Kidney (tissue), 14 donors: ENCODE results near the gene SF3A1. TPM values are rescaled to one million over a fixed set of nuclear protein-coding genes. Genes with fewer than 3 reads are reported as not detected.

Experiments
- DNase-seq, 5 donors: peaks; one replicate each; pipeline ENCODE4 v3.0.0-alpha.2; 2013 to 2020
- FAIRE-seq: peaks from 2 replicates; lab custom pipeline; 2012; peaks lifted over from hg19 to GRCh38; lab: Jason Lieb, UNC
- H3K27ac ChIP-seq, 2 donors: one replicate each; pipeline ENCODE4 v1.7.0; 2013; ENCODE audit warnings: low read depth in 2 of 2, low read length in 2 of 2, inconsistent platforms in 1 of 2
- H3K27me3 ChIP-seq: one replicate; pipeline ENCODE4 v1.7.1; 2013; ENCODE audit warnings: low read length, inconsistent platforms; ENCODE audit not compliant: control insufficient read depth, insufficient read depth
- H3K36me3 ChIP-seq, 3 donors: one replicate each; pipeline versions ENCODE4 v1.7.0 to v1.7.1; 2013; ENCODE audit warnings: low read length in 3 of 3, control low read depth in 1 of 3, inconsistent platforms in 1 of 3; ENCODE audit not compliant: insufficient read depth in 3 of 3, control insufficient read depth in 2 of 3
- H3K4me1 ChIP-seq, 3 donors: one replicate each; pipeline versions ENCODE4 v1.7.0 to v1.7.1; 2013; ENCODE audit warnings: low read length in 3 of 3, inconsistent platforms in 1 of 3, low read depth in 1 of 3; ENCODE audit not compliant: control insufficient read depth in 2 of 3, insufficient read depth in 2 of 3
- H3K4me3 ChIP-seq, 3 donors: one replicate each; pipeline versions ENCODE4 v1.7.0 to v1.8.1; 2013; ENCODE audit warnings: low read length in 3 of 3, control low read depth in 1 of 3, inconsistent platforms in 1 of 3
- H3K9ac ChIP-seq, 3 donors: one replicate each; pipeline versions ENCODE4 v1.7.0 to v1.7.1; 2013; ENCODE audit warnings: low read length in 3 of 3, control low read depth in 1 of 3, inconsistent platforms in 1 of 3
- H3K9me3 ChIP-seq, 3 donors: one replicate each; pipeline versions ENCODE4 v1.7.0 to v1.7.1; 2013; ENCODE audit warnings: low read length in 3 of 3, control low read depth in 1 of 3, inconsistent platforms in 1 of 3; ENCODE audit not compliant: control insufficient read depth in 2 of 3, insufficient read depth in 1 of 3
- intact Hi-C: fragments of 100-400 bp; cut with DNase I; formaldehyde crosslinking; loops from one replicate; pipeline ENCODE4 v1.11.1; 2022
- polyA plus RNA-seq: library from polyadenylated mRNA; stranded (reverse); fragments of 350-450 nt; fragmentation: Illumina TruSeq; extraction: RNeasy Lipid Tissue Mini Kit (QIAGEN cat#74804); gene quantifications from one replicate; pipeline ENCODE4 v1.2.3, GENCODE V29; 2014; ENCODE audit warnings: low read depth, low replicate concordance; ENCODE audit not compliant: insufficient read depth
- total RNA-seq: library from RNA; stranded (reverse); fragmentation: NEBNext Ultra II Directional; extraction: Animal tissue kit (Norgen Biotek cat#: 25700); gene quantifications from one replicate; pipeline ENCODE4 v1.2.1, GENCODE V29; 2021
- TF ChIP-seq, protein P1 (sequence below): IDR thresholded peaks from 3 replicates; pipeline ENCODE4 v1.5.1; 2012; ENCODE audit warnings: mild to moderate bottlenecking, moderate library complexity, borderline replicate concordance; ENCODE audit not compliant: insufficient read depth; ENCODE audit errors: extremely low read depth
- donor health status: control.
- donor health status: control.
- donor health status: control.
- donor health status: control.
- donor health status: control.
- donor health status: DM: yes; HTN: yes; CAD: no.
- donor health status: Normal renal cell carcinoma (clear cell type).

Gene SF3A1
- total and polyA plus RNA-seq, 2 donors from 2014 or later: 23.7 to 179 TPM

DNA sequence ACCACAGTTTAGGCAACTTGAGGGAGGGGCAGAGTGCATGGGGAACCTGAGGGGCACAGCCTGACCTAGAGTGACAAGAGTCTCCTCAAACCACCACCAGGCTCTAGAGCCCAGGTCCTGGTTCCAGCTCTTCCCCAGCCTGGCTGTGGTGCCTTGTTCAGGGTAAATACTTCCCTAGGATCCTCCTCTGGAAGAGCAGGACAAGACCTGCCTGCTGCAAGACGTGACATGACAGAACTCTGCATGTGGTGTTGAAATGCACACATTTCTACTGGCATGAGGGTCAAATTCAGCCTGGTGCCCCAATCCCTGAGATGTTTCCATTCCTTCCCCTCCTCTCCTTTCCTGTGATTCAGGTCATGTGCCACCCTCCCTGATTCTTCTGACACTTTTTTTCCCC lies 43.5 kb upstream of the SF3A1 start:
- H3K27ac ChIP-seq: no peak overlapping the region
- FAIRE-seq: no peak

DNA sequence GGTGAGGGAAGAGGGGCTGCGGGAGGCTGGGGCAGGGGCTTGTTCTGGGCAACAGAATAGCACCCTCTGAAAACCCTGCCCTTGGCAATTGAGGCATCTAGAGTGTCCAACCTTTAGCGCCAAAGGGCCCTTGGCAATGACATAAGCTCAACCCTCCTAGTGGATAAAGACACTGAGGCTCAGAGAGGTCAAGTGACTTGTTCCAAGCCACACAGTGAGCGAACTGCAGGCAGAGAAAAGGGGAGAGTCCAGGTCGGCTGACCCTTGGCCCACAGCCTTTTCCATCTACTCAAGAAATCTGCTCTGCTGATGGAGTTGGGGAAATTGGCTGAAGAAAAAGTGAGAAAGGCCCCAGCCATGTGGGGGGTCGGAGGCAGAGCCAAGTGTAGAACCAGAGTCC lies 43.0 kb upstream of the SF3A1 start:
- no peaks in the 10 kb centered on the region for H3K9me3 ChIP-seq
- DNase-seq: no peak
- H3K27ac ChIP-seq: no peak overlapping the region
- no peak overlapping the region for H3K9ac ChIP-seq
- no peaks in the 10 kb centered on the region for H3K36me3 ChIP-seq
- H3K4me3 ChIP-seq: no peak overlapping the region
- peaks cover 0 to 14% (median 9%) of the 10 kb centered on the region in 3 donors for H3K4me1 ChIP-seq
- FAIRE-seq: no peak
- no peaks in the 10 kb centered on the region for H3K27me3 ChIP-seq
- TF ChIP-seq, protein P1, sequence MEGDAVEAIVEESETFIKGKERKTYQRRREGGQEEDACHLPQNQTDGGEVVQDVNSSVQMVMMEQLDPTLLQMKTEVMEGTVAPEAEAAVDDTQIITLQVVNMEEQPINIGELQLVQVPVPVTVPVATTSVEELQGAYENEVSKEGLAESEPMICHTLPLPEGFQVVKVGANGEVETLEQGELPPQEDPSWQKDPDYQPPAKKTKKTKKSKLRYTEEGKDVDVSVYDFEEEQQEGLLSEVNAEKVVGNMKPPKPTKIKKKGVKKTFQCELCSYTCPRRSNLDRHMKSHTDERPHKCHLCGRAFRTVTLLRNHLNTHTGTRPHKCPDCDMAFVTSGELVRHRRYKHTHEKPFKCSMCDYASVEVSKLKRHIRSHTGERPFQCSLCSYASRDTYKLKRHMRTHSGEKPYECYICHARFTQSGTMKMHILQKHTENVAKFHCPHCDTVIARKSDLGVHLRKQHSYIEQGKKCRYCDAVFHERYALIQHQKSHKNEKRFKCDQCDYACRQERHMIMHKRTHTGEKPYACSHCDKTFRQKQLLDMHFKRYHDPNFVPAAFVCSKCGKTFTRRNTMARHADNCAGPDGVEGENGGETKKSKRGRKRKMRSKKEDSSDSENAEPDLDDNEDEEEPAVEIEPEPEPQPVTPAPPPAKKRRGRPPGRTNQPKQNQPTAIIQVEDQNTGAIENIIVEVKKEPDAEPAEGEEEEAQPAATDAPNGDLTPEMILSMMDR: no peak
- intact Hi-C loops: no loop called here

More for the DNA sequence above, 43.5 kb upstream of the SF3A1 start:
- peaks cover 0 to 14% (median 9%) of the 10 kb centered on the region in 3 donors for H3K4me1 ChIP-seq
- no peak overlapping the region for H3K4me3 ChIP-seq
- H3K9ac ChIP-seq: no peak overlapping the region
- intact Hi-C loops: no loop called here
- H3K36me3 ChIP-seq: no peaks in the 10 kb centered on the region
- H3K27me3 ChIP-seq: no peaks in the 10 kb centered on the region
- H3K9me3 ChIP-seq: no peaks in the 10 kb centered on the region
- TF ChIP-seq, protein P1: no peak
- DNase-seq: no peak

DNA sequence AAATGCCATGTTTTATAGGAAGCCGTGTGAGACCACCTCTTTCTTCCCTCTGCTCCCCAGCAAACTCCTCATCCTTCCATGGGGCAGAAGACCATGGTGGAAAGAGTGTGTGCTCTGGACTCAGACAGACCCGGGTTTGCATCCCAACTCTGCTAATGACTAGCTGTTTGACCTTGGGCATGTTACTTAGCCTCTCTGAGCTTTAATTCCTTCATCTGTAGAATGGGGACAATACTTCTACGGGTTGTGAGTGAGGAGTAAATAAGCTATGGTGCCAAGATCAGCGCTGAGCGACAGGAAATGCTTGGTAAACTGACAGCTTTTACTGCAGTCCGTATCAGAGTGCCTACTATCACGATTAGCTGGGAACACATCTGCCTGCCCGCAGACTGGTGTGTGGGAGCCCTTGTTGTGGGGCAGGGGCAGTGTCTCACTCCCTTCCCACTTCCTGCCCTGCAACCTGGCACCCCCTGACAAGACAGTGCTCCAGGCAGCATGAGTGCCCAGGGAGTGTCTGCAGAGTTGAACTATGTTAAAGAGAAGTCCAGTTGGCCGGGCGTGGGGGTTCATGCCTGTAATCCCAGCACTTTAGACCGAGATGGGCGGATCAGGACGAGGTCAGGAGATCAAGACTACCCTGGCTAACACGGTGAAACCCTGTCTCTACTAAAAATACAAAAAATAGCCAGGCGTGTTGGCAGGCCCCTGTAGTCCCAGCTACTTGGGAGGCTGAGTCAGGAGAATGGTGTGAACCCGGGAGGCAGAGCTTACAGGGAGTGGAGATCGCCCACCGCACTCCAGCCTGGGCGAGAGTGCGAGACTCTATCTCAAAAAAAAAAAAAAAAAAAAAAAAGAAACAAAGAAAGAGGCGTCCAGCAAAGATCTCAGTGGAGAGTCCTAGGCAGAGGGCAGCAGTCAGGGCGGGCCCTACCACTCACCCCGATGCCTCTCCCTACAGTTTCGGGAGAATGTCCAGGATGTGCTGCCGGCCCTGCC lies 42.3 kb upstream of the SF3A1 start:
- no peak overlapping the region for H3K9ac ChIP-seq
- TF ChIP-seq, protein P1: no peak
- FAIRE-seq (no peak), DNase-seq (no peak)
- H3K4me1 ChIP-seq: peaks cover 0 to 14% (median 9%) of the 10 kb centered on the region in 3 donors
- intact Hi-C loops: no loop called here
- H3K27me3 ChIP-seq: no peaks in the 10 kb centered on the region
- H3K9me3 ChIP-seq: no peaks in the 10 kb centered on the region
- no peak overlapping the region for H3K4me3 ChIP-seq
- no peak overlapping the region for H3K27ac ChIP-seq
- H3K36me3 ChIP-seq: no peaks in the 10 kb centered on the region
